Lower leg skin (tissue), 4 donors: ENCODE data around the gene TTC29. TPM values are rescaled to one million over a fixed set of nuclear protein-coding genes. Genes with fewer than 3 reads are reported as not detected.
"Not testable (repeated sequence)": the region's sequence is repeated elsewhere in the genome, so short reads cannot be mapped to it uniquely, and the experiment has no call there.

ENCODE experiments used
- DNase-seq, 2 donors: peaks; one replicate each; pipeline ENCODE4 v3.0.0-alpha.2; 2019; ENCODE audit warnings: low spot score in 2 of 2
- H3K4me3 ChIP-seq: fragments of 200-600 bp; sonication (generic); 2 replicates; pipeline ENCODE4 v1.5.1; 2017; ENCODE audit warnings: mild to moderate bottlenecking, low read depth; ENCODE audit not compliant: poor library complexity, severe bottlenecking
- POLR2A ChIP-seq, 2 donors: fragments of 450-650 bp; IDR thresholded peaks; one replicate each; pipeline ENCODE4 v1.6.1; 2016 to 2017; ENCODE audit warnings: antibody characterized with exemption in 2 of 2, mild to moderate bottlenecking in 1 of 2, moderate library complexity in 1 of 2
- WGBS, 2 donors: methylation state at CpG; one replicate each; pipeline ENCODE4 v1.1.5; 2018; 5-methylcytosine and 5-hydroxymethylcytosine counted together
- intact Hi-C: fragments of 100-400 bp; cut with DNase I; formaldehyde crosslinking; loops from one replicate; pipeline ENCODE4 v1.15.0; 2023; ENCODE audit warnings: low total_unique reads
- total RNA-seq, 4 donors: library from RNA; depleted of rRNA; stranded (reverse); fragments of >200 nt; gene quantifications; one replicate each; pipeline ENCODE4 v1.1.0, GENCODE V29; 2016
- TF ChIP-seq, protein P1 (sequence below), 3 donors: fragments of 450-650 bp; IDR thresholded peaks; one replicate each; pipeline ENCODE4 v1.5.1; 2016; ENCODE audit warnings: antibody characterized with exemption in 3 of 3, mild to moderate bottlenecking in 3 of 3, moderate library complexity in 2 of 3

The TTC29 gene
- total RNA-seq, 4 donors from 2014 or later, result 0.13 TPM; not detected in 3

DNA sequence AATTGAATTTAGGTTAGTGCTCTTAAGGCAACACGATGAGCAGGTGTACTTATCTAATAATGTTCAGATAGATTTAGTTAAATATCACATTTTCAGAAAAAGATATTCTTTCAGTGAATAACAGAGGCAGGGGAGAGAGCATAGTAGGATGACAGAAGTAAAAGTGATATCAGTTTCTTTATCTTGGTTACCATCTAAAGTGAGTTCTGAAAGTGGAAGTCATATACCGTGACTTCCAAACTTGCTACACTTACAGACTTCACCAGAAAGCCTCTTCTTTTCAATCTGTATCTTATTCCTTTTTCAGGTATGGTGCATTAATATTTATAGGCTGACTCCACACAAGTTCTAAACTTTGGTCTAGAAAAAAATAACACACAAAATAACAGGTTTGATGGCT, 182.1 kb downstream of the TTC29 start:
- TF ChIP-seq POLR2A (IDR thresholded peaks at IDR 0.05), result no peak
- TF ChIP-seq, protein P1, sequence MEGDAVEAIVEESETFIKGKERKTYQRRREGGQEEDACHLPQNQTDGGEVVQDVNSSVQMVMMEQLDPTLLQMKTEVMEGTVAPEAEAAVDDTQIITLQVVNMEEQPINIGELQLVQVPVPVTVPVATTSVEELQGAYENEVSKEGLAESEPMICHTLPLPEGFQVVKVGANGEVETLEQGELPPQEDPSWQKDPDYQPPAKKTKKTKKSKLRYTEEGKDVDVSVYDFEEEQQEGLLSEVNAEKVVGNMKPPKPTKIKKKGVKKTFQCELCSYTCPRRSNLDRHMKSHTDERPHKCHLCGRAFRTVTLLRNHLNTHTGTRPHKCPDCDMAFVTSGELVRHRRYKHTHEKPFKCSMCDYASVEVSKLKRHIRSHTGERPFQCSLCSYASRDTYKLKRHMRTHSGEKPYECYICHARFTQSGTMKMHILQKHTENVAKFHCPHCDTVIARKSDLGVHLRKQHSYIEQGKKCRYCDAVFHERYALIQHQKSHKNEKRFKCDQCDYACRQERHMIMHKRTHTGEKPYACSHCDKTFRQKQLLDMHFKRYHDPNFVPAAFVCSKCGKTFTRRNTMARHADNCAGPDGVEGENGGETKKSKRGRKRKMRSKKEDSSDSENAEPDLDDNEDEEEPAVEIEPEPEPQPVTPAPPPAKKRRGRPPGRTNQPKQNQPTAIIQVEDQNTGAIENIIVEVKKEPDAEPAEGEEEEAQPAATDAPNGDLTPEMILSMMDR (IDR thresholded peaks at IDR 0.05), result no peak
- WGBS, 2 donors, result 74 to 89% methylated on average over 2 of the region's 2 CpGs
- H3K4me3 ChIP-seq, result no peak overlapping the region
- intact Hi-C loops, result no loop called here
- no peak for DNase-seq

DNA sequence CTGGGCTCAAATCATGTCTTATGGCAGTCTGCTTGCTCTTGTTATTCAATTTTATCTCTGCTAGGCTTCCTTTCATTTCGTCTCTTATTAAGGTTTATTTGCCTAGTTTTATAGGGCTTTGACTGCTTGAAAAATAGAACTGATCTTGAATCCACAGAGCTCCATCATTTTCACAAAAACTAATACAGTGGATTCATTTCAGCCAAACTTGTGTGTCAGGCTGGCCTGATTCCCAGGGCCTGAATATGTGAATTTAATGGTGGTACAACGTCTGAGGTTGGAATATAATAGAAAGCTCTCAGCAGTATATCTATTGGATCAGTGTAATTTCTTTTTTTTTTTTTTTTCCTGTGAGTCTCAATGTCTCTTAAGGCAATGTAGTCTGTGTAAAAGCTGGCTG, 183.6 kb downstream of the TTC29 start:
- 70 to 73% methylated on average over 2 of the region's 2 CpGs for WGBS, 2 donors
- DNase-seq, result no peak
- no peak overlapping the region for H3K4me3 ChIP-seq
- no peak for TF ChIP-seq POLR2A (IDR thresholded peaks at IDR 0.05)
- TF ChIP-seq, protein P1 (IDR thresholded peaks at IDR 0.05), result no peak
- intact Hi-C loops, result no loop called here

DNA sequence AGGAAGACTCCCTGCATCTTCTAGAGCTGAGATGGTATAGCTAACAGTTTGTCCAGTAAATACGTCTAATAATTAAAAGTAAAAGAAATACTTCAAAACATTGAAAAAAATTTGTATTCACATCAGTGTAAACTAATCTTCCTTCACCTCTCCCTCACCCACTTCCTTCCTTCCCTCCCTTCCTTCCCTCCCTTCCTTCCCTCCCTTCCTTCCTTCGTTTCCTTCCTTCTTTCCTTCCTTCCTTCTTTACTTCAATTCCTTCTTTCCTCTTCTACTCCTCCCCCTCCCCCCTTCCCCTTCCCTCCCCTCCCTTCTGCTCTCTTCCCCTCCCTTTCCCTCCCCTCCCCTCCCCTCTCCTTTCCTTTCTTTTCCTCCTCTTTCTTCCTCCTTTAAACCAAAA, 203.2 kb downstream of the TTC29 start:
- 59 to 79% methylated on average over 2 of the region's 2 CpGs for WGBS, 2 donors
- DNase-seq, result no peak
- H3K4me3 ChIP-seq, result no peak overlapping the region
- intact Hi-C loops, result no loop called here
- no peak for TF ChIP-seq POLR2A (IDR thresholded peaks at IDR 0.05)
- TF ChIP-seq, protein P1 (IDR thresholded peaks at IDR 0.05), result no peak

DNA sequence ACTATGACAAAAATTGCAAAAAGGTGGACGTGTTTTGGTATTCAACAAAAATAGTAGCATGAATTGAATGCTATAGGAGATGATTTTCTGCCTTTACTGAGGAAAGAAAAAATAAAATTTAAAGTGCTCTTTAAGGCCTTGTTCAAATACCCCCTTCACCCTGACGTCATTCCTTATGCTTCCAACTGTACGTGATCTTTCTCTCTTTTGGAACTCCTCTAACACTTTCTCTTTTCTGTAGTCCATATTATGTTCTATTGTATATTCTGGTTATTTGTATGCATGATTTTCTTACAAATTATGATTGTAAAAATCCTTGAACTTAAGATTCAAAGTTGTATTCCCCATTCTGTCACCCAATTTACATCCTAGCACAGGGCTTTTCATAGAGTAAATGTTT, 206.5 kb downstream of the TTC29 start:
- no peak overlapping the region for H3K4me3 ChIP-seq
- intact Hi-C loops, result no loop called here
- TF ChIP-seq, protein P1 (IDR thresholded peaks at IDR 0.05), result no peak
- no peak for TF ChIP-seq POLR2A (IDR thresholded peaks at IDR 0.05)
- 66 to 79% methylated on average over 3 of the region's 3 CpGs for WGBS, 2 donors
- DNase-seq, result no peak

DNA sequence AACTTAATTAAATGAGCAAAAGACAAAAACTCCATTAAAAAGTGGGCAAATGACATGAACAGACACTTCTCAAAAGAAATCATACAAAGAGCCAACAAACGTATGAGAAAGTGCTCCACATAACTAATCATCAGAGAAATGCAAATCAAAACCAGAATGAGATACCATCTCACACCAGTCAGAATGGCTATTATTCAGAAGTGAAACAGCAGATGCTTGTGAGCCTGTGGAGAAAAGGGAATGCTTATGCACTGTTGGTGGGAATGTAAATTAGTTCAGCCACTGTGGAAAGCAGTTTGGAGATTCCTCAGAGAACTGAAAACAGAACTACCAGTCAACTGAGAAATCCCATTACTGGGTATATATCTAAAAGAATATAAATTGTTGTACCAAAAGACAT, 222.1 kb downstream of the TTC29 start:
- H3K4me3 ChIP-seq, DNase-seq, intact Hi-C loops: not testable (repeated sequence)
- WGBS, 2 donors, result 33 to 42% methylated on average over 1 of the region's 1 CpG

DNA sequence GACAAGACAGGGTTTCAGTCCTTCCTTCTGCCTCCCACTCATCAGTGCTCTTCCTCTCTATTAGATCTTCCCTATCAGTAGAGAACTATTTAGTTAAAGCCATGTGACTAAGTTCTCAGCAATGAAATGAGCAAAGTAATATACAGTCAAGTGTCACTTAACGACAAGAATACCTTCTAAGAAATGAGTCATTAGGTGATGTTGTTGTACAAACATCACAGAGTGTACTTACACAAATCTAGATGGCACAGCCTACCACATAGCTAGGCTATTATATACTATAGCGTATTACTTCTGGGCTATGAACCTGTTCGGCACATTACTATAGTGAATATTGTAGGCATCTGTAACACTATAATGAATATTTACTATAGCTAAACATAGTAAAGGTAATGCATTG, 235.7 kb downstream of the TTC29 start:
- intact Hi-C loops, result no loop called here
- TF ChIP-seq, protein P1 (IDR thresholded peaks at IDR 0.05), result no peak
- TF ChIP-seq POLR2A (IDR thresholded peaks at IDR 0.05), result no peak
- no peak for DNase-seq
- 86 to 87% methylated on average over 3 of the region's 3 CpGs for WGBS, 2 donors
- no peak overlapping the region for H3K4me3 ChIP-seq
